Hematopoietic multipotent progenitor cell treated with erythropoietin and hydrocortisone succinate and interleukin-3 and kit ligand, for 8 days (in vitro differentiated cells): ENCODE data around the gene SLC43A2.
"Not testable (repeated sequence)": the region's sequence is repeated elsewhere in the genome, so short reads cannot be mapped to it uniquely, and the experiment has no call there.

ENCODE experiments used
- DNase-seq: peaks from one replicate; pipeline ENCODE4 v3.0.0-alpha.2; 2015

The SLC43A2 gene

GRCh38 chr17:1533661-1534325 is 94.8 kb downstream of the SLC43A2 start:
- no peak for DNase-seq

GRCh38 chr17:1532836-1533602 is 95.6 kb downstream of the SLC43A2 start:
- peak; percentile 63 for DNase-seq

DNA sequence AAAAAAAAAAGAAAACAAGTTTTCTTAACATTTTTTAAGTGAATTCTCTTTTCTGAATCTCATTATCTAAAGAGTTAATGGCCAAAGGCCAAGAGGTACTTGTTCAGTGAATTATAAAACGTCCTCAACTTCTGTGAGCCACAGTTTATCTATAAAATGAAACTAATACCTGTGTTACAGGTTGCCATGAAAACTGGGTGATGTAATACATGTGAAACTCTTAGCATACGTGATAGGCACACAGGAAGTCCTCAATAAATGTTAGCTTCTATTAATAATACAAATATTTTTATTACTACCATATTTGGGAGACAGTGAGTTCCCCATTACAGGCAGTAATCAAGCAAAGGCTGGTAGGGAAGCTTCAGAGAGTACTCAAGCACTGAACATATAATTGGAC is 98.8 kb downstream of the SLC43A2 start:
- DNase-seq: no peak

DNA sequence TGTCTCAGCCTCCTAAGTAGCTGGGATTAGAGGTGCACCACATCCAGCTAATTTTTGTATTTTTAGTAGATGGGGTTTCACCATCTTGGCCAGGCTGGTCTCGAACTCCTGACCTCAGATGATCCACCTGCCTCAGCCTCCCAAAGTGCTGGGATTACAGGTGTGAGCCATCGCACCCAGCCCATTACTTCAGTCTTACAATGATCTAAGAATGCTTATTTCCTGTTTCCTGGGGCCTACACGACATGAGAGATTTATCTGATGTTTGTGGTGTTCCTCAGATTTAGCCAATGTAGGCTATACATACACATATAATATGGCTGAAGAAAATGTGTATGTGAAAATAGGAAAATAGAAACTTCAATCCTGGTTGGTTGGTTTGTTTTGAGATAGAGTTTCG is 101.8 kb downstream of the SLC43A2 start:
- not testable (repeated sequence) for DNase-seq

DNA sequence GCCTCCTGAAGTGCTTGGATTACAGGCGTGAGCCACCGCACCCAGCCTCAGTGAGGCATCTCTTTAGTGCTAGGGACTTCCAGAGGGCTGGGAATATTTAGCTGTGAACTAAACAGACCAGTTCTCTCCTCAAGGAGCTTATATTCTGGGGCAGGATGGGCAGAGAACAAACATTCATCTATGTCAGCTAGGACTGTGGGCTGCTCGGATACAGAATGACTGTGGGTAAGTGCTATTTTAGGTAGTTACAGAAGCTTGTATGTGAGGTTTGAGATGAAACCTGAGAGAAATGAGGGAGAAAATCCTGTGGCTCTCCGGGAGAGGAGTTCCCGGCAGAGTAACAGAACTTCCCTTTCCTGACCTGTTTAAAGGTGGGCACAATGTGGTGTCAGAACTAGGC is 106.0 kb downstream of the SLC43A2 start:
- DNase-seq: no peak

DNA sequence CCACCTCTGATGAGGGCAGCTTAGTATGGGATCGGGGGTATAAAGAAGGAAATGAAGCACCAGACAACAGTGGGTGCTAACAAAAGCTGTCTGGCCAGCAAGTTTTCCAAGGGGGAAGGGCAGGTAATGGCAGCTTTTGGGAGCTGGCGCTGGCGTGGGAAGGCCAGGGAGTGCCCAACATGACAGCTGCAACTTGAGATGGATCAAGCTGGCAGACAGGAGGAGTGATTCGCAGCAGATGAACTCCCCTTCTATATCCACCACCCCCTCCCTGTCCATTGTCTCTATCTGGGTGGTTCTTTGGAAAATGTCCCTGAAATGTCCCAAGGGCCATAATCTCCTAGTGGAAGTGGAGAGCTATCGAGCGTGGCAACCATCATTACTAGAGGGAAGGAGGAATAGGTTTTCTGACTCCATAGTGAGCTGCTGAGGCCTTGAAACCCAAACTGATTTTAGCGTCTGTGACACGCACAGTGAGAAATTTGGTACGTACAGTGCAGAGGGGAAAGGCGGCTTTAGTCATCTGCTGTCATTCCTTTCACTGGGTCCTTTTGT is 107.5 kb downstream of the SLC43A2 start:
- no peak for DNase-seq

- DNase-seq: no peak
These were observed 109.0 kb downstream of the SLC43A2 start for GRCh38 chr17:1519678-1520077.
